ENCODE data around the gene DRD3. TPM values are rescaled to one million over a fixed set of nuclear protein-coding genes. Genes with fewer than 3 reads are reported as not detected.

The DRD3 gene
- polyA plus RNA-seq, 1 of the 3 experiments (the other 2 are of a cell fraction) = not detected

DNA sequence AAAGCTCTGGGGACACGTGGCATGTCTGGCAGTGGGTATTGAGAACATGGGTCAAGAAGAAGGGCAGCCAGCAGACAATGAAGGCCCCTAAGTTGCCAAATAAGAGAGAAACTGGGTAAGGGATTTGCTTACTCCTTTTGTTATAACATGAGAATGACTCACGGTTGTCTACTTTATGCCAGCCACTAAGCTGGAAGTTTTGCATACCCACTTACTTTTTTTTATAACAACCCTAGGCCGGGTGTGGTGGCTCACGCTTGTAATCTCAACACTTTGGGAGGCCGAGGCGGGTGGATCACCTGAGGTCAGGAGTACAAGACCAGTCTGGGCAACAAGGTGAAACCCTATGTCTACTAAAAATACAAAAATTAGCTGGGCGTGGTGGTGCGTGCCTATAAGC is 50.0 kb downstream of the DRD3 start:
- Histone ChIP-seq H3K4me3 (ENCODE audit: low read depth in 2 of 2, low read length in 1 of 2) (no peak overlapping the region), H3F3A (replicated peaks; ENCODE audit: insufficient read depth) (no peaks in the 10 kb centered on the region), H3K9ac (no peak overlapping the region), H3K9me2 (no peaks in the 10 kb centered on the region), H3K9me3 (no peaks in the 10 kb centered on the region), H3K79me2 (ENCODE audit: insufficient read depth) (no peaks in the 10 kb centered on the region), H3K4me1 (ENCODE audit: control insufficient read depth in 1 of 2, insufficient read depth in 2 of 2, low read depth in 1 of 2, low read length in 1 of 2) (peaks cover 0 to 4% of the 10 kb centered on the region in 2 experiments; a peak in 1 of 4 replicates), H2AFZ (ENCODE audit: low read depth) (no peak overlapping the region), H3K27ac (ENCODE audit: low read depth in 2 of 2, low read length in 1 of 2) (no peak overlapping the region), H3K27me3 (ENCODE audit: insufficient read depth) (no peaks in the 10 kb centered on the region), H3K36me3 (replicated peaks in 1 of 2; ENCODE audit: control insufficient read depth in 1 of 2, insufficient read depth in 2 of 2, low read length in 1 of 2) (no peaks in the 10 kb centered on the region), H4K20me1 (ENCODE audit: insufficient read depth) (no peaks in the 10 kb centered on the region), H3K4me2 (no peak overlapping the region)
- POLR2A ChIA-PET = no interaction called here
- CTCF ChIA-PET = interaction anchor here (0.7 kb wide), 1 partner anchor 30 kb away, joined by 3 read pairs; no protein-coding TSS in a partner anchor
- DNase-seq = no peak
- WGBS (ENCODE audit: low lambda C conversion rate) = 84% methylated on average over 8 of the region's 8 CpGs
- no peak for TF ChIP-seq POLR2AphosphoS5 (IDR thresholded peaks at IDR 0.05; ENCODE audit: low read depth, low read length)
- TF ChIP-seq, protein P1, sequence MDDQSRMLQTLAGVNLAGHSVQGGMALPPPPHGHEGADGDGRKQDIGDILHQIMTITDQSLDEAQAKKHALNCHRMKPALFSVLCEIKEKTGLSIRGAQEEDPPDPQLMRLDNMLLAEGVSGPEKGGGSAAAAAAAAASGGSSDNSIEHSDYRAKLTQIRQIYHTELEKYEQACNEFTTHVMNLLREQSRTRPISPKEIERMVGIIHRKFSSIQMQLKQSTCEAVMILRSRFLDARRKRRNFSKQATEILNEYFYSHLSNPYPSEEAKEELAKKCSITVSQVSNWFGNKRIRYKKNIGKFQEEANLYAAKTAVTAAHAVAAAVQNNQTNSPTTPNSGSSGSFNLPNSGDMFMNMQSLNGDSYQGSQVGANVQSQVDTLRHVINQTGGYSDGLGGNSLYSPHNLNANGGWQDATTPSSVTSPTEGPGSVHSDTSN (IDR thresholded peaks at IDR 0.05) = no peak
- TF ChIP-seq TEAD4 (IDR thresholded peaks at IDR 0.05; ENCODE audit: borderline replicate concordance, insufficient read depth) = no peak
- TF ChIP-seq, protein P2, sequence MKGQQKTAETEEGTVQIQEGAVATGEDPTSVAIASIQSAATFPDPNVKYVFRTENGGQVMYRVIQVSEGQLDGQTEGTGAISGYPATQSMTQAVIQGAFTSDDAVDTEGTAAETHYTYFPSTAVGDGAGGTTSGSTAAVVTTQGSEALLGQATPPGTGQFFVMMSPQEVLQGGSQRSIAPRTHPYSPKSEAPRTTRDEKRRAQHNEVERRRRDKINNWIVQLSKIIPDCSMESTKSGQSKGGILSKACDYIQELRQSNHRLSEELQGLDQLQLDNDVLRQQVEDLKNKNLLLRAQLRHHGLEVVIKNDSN (IDR thresholded peaks at IDR 0.05; ENCODE audit: borderline replicate concordance, low read depth) = no peak
- TF ChIP-seq, protein P3, sequence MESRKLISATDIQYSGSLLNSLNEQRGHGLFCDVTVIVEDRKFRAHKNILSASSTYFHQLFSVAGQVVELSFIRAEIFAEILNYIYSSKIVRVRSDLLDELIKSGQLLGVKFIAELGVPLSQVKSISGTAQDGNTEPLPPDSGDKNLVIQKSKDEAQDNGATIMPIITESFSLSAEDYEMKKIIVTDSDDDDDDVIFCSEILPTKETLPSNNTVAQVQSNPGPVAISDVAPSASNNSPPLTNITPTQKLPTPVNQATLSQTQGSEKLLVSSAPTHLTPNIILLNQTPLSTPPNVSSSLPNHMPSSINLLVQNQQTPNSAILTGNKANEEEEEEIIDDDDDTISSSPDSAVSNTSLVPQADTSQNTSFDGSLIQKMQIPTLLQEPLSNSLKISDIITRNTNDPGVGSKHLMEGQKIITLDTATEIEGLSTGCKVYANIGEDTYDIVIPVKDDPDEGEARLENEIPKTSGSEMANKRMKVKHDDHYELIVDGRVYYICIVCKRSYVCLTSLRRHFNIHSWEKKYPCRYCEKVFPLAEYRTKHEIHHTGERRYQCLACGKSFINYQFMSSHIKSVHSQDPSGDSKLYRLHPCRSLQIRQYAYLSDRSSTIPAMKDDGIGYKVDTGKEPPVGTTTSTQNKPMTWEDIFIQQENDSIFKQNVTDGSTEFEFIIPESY (IDR thresholded peaks at IDR 0.05; ENCODE audit: borderline replicate concordance, low read depth) = no peak
- TF ChIP-seq ELF1 (IDR thresholded peaks at IDR 0.05) = no peak
- TF ChIP-seq EP300 (IDR thresholded peaks at IDR 0.05; ENCODE audit: borderline replicate concordance in 1 of 2, low read depth in 1 of 2, low read length in 1 of 2) = no peak
- TF ChIP-seq, protein P4, sequence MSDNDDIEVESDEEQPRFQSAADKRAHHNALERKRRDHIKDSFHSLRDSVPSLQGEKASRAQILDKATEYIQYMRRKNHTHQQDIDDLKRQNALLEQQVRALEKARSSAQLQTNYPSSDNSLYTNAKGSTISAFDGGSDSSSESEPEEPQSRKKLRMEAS (IDR thresholded peaks at IDR 0.05; ENCODE audit: low read depth) = no peak
- TF ChIP-seq FOXJ3 (CRISPR knock-in tag; IDR thresholded peaks at IDR 0.05) = no peak
- TF ChIP-seq RFX5 (IDR thresholded peaks at IDR 0.05; ENCODE audit: low read length) = no peak
- no peak for TF ChIP-seq TAF1 (IDR thresholded peaks at IDR 0.05; ENCODE audit: borderline replicate concordance, low read depth, low read length)
- TF ChIP-seq, protein P5, sequence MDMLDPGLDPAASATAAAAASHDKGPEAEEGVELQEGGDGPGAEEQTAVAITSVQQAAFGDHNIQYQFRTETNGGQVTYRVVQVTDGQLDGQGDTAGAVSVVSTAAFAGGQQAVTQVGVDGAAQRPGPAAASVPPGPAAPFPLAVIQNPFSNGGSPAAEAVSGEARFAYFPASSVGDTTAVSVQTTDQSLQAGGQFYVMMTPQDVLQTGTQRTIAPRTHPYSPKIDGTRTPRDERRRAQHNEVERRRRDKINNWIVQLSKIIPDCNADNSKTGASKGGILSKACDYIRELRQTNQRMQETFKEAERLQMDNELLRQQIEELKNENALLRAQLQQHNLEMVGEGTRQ (IDR thresholded peaks at IDR 0.05; ENCODE audit: borderline replicate concordance, low read depth, low read length) = no peak
- TF ChIP-seq FOXM1 (IDR thresholded peaks at IDR 0.05; ENCODE audit: low read depth) = no peak
- no peak for TF ChIP-seq RAD21 (IDR thresholded peaks at IDR 0.05; ENCODE audit: low read length)

All from SK-N-SH (cell line).